Loucy (cell line): ENCODE results near the gene HOTAIR.

ENCODE experiments used
- H2AFZ ChIP-seq: fragments of 200-600 bp; sonication (generic); 2 replicates; pipeline ENCODE4 v1.6.0; 2016; ENCODE audit warnings: antibody characterized with exemption, mild to moderate bottlenecking, low read length, moderate library complexity
- H3F3A ChIP-seq: fragments of 200-600 bp; 2 replicates; pipeline ENCODE4 v1.6.0; 2016; ENCODE audit warnings: antibody characterized with exemption, low read depth, mild to moderate bottlenecking
- H3K27me3 ChIP-seq: fragments of 200-600 bp; sonication (generic); 2 replicates; pipeline ENCODE4 v1.6.1; 2014; ENCODE audit warnings: low read length, mild to moderate bottlenecking; ENCODE audit not compliant: insufficient read depth, poor library complexity, severe bottlenecking
- H3K36me3 ChIP-seq: fragments of 200-600 bp; sonication (generic); 2 replicates; pipeline ENCODE4 v1.6.1; 2016; ENCODE audit warnings: low read length; ENCODE audit not compliant: insufficient read depth
- H3K4me1 ChIP-seq: fragments of 200-600 bp; sonication (generic); 2 replicates; pipeline ENCODE4 v1.5.1; 2014; ENCODE audit warnings: low read length, mild to moderate bottlenecking; ENCODE audit not compliant: insufficient read depth, poor library complexity, severe bottlenecking
- H3K4me2 ChIP-seq: fragments of 200-600 bp; sonication (generic); 2 replicates; pipeline ENCODE4 v1.6.0; 2014; ENCODE audit warnings: antibody characterized with exemption, low read length, low read depth, mild to moderate bottlenecking; ENCODE audit not compliant: poor library complexity, severe bottlenecking
- H3K4me3 ChIP-seq: fragments of 200-600 bp; sonication (generic); 2 replicates; pipeline ENCODE4 v1.5.1; 2014; ENCODE audit warnings: low read length, mild to moderate bottlenecking, mixed read lengths; ENCODE audit not compliant: poor library complexity, severe bottlenecking
- H3K79me2 ChIP-seq: fragments of 200-600 bp; sonication (generic); 2 replicates; pipeline ENCODE4 v1.6.1; 2014; ENCODE audit warnings: low read length; ENCODE audit not compliant: insufficient read depth
- H3K9ac ChIP-seq: fragments of 200-600 bp; sonication (generic); 2 replicates; pipeline ENCODE4 v1.6.0; 2014; ENCODE audit warnings: mild to moderate bottlenecking, low read depth, low read length, moderate library complexity; ENCODE audit not compliant: poor library complexity, severe bottlenecking
- H3K9me2 ChIP-seq: fragments of 200-600 bp; sonication (generic); replicated peaks from 2 replicates; pipeline ENCODE4 v1.6.1; 2016; ENCODE audit warnings: low read depth, low read length, mixed read lengths
- H3K9me3 ChIP-seq: fragments of 200-600 bp; sonication (generic); 2 replicates; pipeline ENCODE4 v1.6.1; 2014; ENCODE audit warnings: mild to moderate bottlenecking, antibody characterized with exemption, low read length, low read depth; ENCODE audit not compliant: insufficient read depth
- H4K20me1 ChIP-seq: fragments of 200-600 bp; sonication (generic); 2 replicates; pipeline ENCODE4 v1.6.0; 2014; ENCODE audit warnings: antibody characterized with exemption, low read length, mild to moderate bottlenecking; ENCODE audit not compliant: insufficient read depth, poor library complexity, severe bottlenecking
- EZH2phosphoT487 ChIP-seq: fragments of 200-600 bp; IDR thresholded peaks from 2 replicates; pipeline ENCODE4 v1.6.1; 2018; ENCODE audit warnings: antibody characterized with exemption, mild to moderate bottlenecking, moderate library complexity, borderline replicate concordance
- TF ChIP-seq, protein P1 (sequence below): fragments of 200-600 bp; sonication (generic); conservative IDR thresholded peaks from 2 replicates; pipeline ENCODE4 v1.5.1; 2014; ENCODE audit warnings: mild to moderate bottlenecking, antibody characterized with exemption, low read length

Gene HOTAIR

DNA sequence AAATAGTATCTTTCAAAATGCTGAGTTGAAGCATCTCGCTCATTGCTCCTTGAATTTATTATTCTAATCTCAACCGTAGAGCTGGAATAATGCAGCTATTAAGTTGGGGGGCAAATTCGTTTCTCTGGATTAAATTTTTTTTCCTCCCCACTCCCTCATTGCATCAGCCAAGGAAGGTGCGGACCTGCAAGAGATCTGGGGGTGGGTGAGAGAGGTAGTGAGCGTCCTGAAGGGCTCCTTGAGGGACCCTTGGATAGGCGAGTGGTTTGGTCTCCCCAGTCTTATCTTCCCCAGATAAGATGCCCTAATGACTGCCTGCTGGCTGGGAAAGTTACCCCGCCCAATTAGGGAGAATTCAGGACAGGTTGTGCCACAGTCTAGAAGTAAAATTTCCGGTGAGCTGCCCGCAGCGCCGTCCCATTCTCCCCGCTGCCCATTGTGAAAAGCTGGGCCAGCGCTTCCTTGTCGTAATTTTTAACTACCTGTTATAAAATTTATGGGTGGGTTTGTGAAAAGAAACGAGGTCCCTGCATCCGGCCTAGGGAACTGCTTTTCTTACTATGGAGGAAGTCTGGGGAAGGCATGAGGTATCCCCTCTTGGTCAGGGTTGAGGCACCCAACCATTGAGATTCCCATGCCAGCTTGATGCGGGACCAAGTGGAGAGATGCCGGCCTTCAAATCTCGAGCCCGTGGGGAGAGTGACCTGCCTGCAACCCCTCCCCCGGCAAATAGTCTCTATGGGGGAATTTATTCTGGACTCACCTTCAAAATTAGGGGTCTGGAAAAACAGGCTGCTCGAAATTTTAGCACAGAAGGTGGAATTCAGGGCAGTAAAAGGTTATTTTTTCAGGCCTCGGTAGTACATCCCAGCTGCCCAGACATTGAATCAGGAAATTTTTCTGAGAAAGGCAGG lies 40.5 kb upstream of the HOTAIR start:
- Histone ChIP-seq H3F3A (peaks cover 10% of the 10 kb centered on the region), H4K20me1 (peaks cover 10% of the 10 kb centered on the region), H3K9ac (peak overlapping the region; percentile 99), H2AFZ (no peak overlapping the region), H3K4me1 (peaks cover 66% of the 10 kb centered on the region), H3K27me3 (no peaks in the 10 kb centered on the region), H3K4me3 (peak overlapping the region; percentile 95), H3K36me3 (no peaks in the 10 kb centered on the region), H3K79me2 (peaks cover 30% of the 10 kb centered on the region), H3K9me2 (no peaks in the 10 kb centered on the region), H3K9me3 (no peaks in the 10 kb centered on the region), H3K4me2 (peak overlapping the region; percentile 68)
- TF ChIP-seq, protein P1, sequence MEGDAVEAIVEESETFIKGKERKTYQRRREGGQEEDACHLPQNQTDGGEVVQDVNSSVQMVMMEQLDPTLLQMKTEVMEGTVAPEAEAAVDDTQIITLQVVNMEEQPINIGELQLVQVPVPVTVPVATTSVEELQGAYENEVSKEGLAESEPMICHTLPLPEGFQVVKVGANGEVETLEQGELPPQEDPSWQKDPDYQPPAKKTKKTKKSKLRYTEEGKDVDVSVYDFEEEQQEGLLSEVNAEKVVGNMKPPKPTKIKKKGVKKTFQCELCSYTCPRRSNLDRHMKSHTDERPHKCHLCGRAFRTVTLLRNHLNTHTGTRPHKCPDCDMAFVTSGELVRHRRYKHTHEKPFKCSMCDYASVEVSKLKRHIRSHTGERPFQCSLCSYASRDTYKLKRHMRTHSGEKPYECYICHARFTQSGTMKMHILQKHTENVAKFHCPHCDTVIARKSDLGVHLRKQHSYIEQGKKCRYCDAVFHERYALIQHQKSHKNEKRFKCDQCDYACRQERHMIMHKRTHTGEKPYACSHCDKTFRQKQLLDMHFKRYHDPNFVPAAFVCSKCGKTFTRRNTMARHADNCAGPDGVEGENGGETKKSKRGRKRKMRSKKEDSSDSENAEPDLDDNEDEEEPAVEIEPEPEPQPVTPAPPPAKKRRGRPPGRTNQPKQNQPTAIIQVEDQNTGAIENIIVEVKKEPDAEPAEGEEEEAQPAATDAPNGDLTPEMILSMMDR = no peak
- TF ChIP-seq EZH2phosphoT487 = no peak

DNA sequence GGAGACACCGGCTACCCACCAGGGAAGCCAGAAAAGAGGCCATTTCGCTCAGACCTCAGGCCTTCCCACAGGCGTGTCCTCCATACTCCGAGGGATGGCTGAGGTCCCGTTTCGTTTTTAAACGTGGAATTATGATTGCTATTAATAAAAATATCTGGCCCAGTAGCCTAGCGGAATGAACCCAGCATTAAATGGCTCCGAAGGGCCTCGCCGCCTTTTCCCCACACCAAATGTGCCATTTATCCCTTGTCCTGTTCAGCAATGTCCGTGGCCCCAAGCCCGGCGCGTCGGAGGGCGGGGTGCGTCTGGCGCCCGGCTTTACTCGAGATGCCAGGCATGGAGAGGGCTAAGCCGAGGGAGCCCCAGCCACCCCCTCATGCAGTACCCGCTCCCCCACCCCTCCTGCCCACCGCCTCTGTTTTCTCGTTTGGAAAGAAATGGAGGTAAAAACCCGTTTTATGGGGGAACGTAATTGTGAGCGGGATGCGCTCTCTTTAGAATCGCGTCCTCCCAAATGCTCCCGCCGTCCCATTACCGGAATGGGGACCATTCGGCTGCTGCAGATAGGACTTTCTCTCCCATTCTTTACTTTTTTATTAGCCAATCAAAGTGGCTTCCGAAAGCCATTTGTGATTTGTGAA lies 39.7 kb upstream of the HOTAIR start:
- Histone ChIP-seq H3K9me2 (no peaks in the 10 kb centered on the region), H3K27me3 (no peaks in the 10 kb centered on the region), H4K20me1 (peaks cover 4% of the 10 kb centered on the region), H3K9me3 (no peaks in the 10 kb centered on the region), H3K4me2 (peak overlapping the region; percentile 68), H3K9ac (peak overlapping the region; percentile 99), H2AFZ (no peak overlapping the region), H3F3A (peaks cover 10% of the 10 kb centered on the region), H3K4me3 (peak overlapping the region; percentile 95), H3K79me2 (peaks cover 22% of the 10 kb centered on the region), H3K36me3 (no peaks in the 10 kb centered on the region), H3K4me1 (peaks cover 59% of the 10 kb centered on the region)
- TF ChIP-seq, protein P1 = no peak
- no peak for TF ChIP-seq EZH2phosphoT487

DNA sequence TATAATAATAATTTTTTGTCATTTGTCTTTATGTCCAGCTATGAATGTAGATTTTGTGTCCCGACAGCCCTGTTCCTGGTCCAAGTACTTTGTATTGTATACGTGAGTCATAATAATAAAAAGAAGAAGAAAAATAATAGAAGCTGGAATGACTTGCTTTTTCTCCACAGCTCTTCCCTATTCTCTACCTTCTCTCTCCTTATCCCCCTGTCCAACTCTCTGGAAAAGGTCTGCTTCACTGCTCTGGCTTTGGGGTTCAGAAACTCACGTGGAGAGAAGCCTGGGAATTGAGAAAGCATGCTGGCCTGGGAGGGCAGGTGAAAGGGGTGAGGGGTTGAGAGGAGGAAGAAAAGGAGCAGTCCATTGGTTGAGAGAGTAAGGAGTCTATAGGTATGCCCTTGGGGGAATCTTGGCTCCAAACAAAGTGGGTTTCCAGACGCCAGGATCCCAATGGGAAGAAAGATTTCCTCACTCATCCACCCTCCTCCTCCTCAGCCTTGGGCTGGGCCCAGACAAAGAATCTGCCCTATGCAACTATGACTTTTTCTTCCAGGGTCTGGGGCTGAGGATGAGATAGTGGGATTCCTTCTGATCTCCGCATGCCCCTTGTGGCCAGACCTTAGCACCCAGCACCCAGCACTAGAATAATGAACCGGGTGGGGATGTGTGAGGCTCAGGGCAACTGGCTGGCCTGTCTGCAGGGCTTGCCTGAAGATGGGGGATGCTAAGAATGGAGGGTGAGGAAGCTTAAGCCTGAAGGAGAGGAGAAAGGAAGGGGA lies 38.1 kb upstream of the HOTAIR start:
- Histone ChIP-seq H3K4me2 (peak overlapping the region; percentile 20), H2AFZ (no peak overlapping the region), H4K20me1 (no peaks in the 10 kb centered on the region), H3K79me2 (0 out of 2 replicates have a peak, but pooled peaks cover 6% of the 10 kb centered on the region), H3K9me2 (no peaks in the 10 kb centered on the region), H3K9me3 (no peaks in the 10 kb centered on the region), H3K4me1 (peaks cover 55% of the 10 kb centered on the region), H3K4me3 (no peak overlapping the region), H3F3A (peaks cover 10% of the 10 kb centered on the region), H3K27me3 (no peaks in the 10 kb centered on the region), H3K9ac (no peak overlapping the region), H3K36me3 (no peaks in the 10 kb centered on the region)
- TF ChIP-seq, protein P1 = peak; percentile 42
- no peak for TF ChIP-seq EZH2phosphoT487
